Choroid plexus epithelial cell (primary cell): ENCODE results near the gene GLUD1.
A peak's percentile ranks its signal among the peaks of the same experiment; 100 is the strongest.
"Not testable (repeated sequence)": the region's sequence is repeated elsewhere in the genome, so short reads cannot be mapped to it uniquely, and the experiment has no call there.

ENCODE experiments used
- DNase-seq: peaks from one replicate; pipeline ENCODE4 v3.0.0-alpha.2; 2010; ENCODE audit warnings: low read depth
- H3K4me3 ChIP-seq: 2 replicates; pipeline ENCODE4 v1.5.1; 2011; ENCODE audit warnings: low read depth, mild to moderate bottlenecking, control low read depth, low read length, moderate library complexity
- TF ChIP-seq, protein P1 (sequence below): conservative IDR thresholded peaks from 2 replicates; pipeline ENCODE4 v1.5.1; 2011; ENCODE audit warnings: low read depth, mild to moderate bottlenecking, control low read depth, inconsistent platforms, low read length, moderate library complexity

The GLUD1 gene

DNA sequence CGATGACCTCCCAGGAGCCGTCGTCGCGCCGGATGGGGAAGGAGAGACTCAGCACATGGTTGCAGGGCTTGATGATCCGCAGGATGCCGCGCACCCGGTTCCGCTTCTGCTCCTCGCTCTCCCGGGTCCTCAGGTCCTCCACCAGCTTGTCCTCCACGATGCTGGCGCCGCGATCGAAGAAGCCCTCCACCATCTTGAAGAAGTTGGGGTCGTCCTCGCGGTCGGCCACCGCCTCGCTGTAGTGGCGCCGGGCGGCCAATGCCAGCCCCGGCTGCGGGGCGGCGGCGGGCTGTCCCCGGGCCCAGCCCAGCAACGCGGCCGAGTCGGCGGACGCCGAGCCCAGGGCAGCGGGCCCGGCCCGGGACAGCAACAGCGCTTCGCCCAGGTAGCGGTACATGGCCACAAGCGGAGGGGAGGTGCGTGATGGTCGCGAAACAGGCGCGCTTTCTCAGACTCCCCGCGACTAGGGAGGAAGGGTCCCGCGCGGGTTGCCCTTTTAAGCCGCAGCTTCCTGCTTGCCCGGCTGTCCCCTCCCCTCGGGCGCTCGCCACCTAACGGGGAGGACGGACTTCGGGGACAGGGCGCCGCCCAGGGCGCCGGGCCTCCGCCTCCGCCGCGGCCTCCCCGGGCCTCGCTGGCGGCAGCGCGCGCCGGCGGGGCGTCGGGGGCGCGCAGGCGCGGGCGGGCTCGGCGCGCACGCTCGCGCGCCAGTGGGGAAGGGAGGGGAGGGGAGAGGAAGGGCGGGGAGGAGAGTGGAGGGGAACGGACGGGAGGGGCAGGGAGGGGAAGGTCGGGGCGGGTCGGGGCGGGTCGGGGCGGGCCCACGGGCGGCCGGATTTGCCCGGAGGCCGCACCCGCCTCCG is at the start of gene GLUD1, which contains the start of gene SHLD2:
Gene GLUD1, minus strand, starts transcription at position 471 of the 863 bp plus-strand sequence. Its CDS starts 74 bp downstream, at position 397.
Gene SHLD2, plus strand, starts transcription at position 834 of the 863 bp plus-strand sequence. CDS start 56,149 bp downstream, outside the sequence.
- H3K4me3 ChIP-seq: peak within 1 kb of the TSS; percentile 86
- TF ChIP-seq, protein P1, sequence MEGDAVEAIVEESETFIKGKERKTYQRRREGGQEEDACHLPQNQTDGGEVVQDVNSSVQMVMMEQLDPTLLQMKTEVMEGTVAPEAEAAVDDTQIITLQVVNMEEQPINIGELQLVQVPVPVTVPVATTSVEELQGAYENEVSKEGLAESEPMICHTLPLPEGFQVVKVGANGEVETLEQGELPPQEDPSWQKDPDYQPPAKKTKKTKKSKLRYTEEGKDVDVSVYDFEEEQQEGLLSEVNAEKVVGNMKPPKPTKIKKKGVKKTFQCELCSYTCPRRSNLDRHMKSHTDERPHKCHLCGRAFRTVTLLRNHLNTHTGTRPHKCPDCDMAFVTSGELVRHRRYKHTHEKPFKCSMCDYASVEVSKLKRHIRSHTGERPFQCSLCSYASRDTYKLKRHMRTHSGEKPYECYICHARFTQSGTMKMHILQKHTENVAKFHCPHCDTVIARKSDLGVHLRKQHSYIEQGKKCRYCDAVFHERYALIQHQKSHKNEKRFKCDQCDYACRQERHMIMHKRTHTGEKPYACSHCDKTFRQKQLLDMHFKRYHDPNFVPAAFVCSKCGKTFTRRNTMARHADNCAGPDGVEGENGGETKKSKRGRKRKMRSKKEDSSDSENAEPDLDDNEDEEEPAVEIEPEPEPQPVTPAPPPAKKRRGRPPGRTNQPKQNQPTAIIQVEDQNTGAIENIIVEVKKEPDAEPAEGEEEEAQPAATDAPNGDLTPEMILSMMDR: no peak
- peak; percentile 84 for DNase-seq

DNA sequence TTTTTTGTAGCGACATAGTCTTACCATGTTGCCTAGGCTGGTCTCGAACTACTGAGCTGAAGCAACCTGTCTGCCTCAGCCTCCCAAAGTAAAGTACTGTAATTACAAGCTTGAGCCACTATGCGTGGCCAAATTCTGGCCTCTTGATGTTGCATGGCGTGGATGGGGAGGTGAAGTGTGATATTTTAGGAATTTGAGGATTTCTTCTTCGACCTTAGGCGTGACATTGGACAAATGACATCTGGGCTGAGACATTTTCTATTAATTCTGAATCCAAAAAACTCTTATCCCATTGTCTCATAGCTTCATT is 48.4 kb upstream of the GLUD1 start:
- not testable (repeated sequence) for H3K4me3 ChIP-seq

DNA sequence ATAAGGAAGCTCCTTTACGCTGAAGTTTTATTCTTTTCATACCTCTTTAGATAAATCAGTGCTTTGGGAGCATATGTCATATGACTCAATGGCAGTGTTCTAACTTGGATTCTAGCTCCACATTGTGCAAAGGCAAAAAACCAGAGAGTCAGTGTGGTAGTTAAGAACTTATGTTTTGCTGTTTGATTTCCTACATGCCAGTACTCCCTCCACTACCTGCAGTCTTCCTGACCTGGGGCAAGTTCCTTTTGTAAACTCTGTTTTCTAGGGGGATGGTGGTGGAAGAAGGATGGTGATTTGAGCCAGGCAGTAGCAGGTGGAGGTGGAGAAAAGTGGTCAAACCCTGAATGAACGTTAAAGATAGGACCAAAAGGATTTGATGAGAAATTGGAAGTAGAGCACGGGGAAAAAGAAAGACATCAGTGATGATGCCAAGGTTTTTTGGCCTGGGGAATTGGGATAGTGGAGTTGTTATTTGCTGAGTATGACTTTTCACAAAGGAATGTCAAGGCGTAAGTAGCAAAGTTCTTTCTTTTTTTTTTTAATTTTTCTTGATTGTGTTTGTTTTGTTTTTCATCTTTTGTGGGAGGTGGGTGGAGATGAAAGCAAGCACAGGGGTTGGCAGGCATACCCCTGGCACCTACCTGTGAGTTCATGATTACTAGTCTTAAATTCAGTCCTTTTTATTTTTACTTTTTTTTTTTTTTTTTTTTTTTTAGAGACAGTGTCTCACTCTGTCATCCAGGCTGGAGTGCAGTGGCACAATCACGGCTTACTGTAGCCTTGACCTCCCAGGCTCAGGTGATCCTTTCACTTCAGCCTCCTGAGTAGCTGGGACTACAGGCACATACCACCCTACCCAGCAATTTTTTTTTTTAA is 47.8 kb upstream of the GLUD1 start:
- H3K4me3 ChIP-seq: not testable (repeated sequence)
- peak; percentile 35 for DNase-seq

More for the DNA sequence above, 48.4 kb upstream of the GLUD1 start:
- not testable (repeated sequence) for DNase-seq

DNA sequence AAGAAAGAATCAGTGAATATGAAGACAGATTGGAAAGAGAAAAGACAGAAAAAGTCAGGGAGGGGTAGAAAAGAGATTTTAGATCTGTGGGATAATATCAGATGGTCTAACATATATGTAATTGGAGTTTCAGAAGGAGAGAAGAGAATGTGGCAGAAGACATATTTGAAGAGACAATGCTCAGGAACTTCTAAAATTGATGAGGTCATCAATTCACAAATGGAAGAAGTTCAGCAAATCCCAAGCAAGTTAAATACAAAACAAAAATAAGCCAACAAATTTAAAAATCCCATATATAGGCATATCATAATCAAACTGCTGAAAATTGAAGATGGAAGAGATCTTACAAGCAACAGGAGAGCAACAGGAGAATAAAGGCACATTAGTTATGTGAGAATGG is 42.8 kb upstream of the GLUD1 start:
- H3K4me3 ChIP-seq, DNase-seq: not testable (repeated sequence)

DNA sequence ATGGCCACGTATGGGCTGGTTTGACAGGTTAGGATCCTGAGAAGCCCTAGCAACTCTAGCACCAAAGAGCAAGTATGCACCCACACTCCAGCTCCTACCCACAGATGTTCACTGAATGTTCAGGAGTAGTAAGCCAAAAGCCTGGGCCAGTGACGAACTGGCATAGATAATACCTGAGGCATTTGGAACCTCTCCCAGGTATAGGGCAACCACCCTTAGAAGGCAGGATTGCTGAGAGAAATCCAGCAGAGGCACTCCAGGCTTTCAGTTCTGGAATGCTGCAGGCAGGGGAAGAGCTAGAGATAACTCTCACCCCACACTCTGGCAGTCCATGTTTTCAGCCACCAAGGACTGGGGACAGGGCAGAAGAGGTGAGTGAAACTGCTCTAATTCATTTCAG is 39.8 kb upstream of the GLUD1 start:
- not testable (repeated sequence) for H3K4me3 ChIP-seq, DNase-seq

DNA sequence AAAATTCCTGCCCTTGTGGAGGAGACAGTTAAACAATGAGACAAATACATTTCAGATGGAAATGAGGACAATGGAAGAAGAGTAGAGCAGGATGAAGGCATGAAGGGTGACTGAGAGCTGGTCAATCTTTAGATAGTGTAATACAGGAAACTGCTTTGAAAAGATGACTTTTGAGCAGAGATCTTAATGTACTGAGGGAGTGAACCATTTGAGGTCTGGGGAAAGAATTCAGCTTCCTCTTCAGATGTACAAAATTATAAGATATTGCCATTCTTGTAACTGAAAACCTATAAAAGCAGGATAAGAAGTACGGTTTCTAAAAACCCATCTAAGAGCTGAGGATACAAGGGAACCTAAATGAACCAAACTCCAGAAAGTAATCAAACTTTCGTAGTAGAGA is 39.3 kb upstream of the GLUD1 start:
- DNase-seq, H3K4me3 ChIP-seq: not testable (repeated sequence)

DNA sequence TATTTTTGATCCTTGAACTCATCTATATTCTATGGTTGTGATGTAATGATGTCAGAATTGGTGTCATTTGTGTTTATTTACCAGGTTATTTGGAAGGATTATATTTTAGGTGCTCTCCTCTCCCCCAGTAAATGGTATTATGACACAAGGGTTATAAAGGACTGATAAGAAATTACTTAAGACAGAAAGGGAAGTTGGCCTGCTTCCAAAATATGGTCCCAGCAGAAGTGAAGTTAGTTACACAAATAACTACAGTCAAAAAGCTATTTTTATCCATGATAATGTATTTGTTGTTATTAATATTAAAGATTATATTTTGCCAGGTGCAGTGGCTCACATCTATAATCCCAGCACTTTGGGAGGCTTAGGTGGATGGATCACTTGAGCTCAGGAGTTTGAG is 37.5 kb upstream of the GLUD1 start:
- H3K4me3 ChIP-seq: not testable (repeated sequence)
- DNase-seq: peak; percentile 58

DNA sequence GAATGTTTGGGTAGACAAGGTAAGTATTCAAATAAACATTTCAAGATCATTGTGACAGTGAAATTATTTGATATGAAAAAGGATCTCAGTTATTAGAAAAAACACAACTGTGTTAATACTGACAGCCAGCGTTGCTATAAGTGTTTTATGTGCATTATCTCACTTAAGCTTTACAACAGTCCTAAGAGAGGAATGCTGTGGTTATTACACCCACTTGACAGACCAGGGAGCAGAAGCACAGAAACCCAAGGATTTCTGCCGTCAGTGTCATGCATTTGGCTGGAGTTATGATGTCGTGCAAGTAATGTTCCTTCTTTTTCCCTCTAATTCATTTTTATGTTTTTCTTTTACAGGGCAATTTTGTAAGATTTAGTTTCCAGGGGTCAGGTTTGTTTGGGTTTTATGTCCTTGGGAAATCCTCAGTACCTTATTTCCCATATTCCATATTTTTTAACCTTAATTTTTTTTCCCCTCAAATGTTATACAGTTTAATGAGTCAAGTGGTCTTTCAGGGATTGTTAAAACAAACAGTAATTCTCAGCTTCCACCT is 33.0 kb upstream of the GLUD1 start:
- H3K4me3 ChIP-seq: not testable (repeated sequence)
- peak; percentile 37 for DNase-seq

DNA sequence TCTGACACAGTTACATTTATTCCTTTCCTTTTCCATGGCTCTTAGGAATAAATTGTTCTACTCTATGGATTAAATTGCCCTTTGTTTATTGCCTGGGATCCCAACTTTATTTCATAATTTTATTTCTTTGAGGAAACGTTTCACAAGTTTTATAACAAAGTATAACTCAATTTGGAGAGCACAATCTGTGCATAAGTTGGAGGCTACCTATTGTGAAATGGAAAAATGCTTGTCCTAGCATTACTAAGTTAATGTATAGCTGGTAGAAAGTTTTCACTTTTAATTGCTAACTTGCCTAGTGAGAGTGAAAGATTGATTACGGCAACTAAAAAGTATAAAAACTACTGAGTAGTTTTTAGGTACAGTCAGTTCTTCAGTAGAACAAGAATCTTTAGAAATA is 32.4 kb upstream of the GLUD1 start:
- DNase-seq, H3K4me3 ChIP-seq: not testable (repeated sequence)

DNA sequence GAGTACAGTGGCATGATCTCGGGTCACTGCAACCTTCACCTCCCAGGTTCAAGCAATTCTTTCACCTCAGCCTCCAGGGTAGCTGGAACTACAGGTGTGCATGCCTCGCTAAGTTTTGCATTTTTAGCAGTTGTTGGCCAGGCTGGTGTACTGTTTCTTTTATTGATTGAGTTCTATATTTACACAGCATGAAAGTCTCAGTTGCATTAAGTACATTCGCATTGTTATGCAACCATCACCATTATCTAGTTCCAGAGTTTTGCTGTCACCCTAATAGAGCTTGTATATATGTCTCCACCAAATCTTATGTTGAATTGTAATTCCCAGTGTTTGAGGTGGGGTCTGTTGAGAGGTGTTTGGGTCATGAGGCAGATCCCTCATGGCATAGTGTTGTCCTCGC is 28.7 kb upstream of the GLUD1 start:
- not testable (repeated sequence) for H3K4me3 ChIP-seq, DNase-seq

DNA sequence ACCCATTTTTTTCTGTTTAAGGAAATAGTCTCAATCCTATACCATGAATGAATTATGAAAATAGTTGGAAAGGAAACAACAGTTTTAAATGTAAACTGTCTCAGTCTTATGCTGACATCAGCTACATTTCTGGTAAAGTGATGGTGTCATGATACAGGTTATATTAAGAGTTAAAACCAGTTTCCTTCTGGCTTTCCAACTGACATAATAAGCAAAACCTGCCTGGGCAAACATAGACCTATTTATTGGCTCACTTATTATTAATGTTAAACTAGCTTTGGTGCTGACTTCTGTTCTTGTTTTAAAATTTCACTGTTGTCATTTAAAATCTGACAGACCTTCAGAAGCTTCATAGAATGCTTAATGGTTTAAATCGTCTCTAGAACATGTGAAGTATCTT is 24.4 kb upstream of the GLUD1 start:
- DNase-seq, H3K4me3 ChIP-seq: not testable (repeated sequence)

DNA sequence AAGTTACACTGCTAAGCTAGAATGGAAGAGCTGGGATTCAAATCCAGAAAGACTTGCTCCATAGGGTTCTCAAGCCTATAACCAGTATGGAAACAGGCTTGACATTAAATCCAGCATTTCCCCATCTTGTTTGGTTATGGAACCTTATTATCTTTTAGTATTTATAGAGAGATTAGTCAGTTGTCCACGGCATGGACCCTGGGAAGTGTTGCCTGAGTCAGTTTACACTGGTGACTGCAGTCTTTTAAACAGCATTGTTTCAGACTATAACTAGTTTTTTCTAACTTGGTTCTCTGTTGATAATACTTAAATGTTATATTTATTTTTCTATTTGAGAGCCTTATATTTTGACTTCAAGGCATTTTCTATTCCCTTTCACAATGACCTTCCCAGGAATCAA is 23.5 kb upstream of the GLUD1 start:
- H3K4me3 ChIP-seq, DNase-seq: not testable (repeated sequence)

DNA sequence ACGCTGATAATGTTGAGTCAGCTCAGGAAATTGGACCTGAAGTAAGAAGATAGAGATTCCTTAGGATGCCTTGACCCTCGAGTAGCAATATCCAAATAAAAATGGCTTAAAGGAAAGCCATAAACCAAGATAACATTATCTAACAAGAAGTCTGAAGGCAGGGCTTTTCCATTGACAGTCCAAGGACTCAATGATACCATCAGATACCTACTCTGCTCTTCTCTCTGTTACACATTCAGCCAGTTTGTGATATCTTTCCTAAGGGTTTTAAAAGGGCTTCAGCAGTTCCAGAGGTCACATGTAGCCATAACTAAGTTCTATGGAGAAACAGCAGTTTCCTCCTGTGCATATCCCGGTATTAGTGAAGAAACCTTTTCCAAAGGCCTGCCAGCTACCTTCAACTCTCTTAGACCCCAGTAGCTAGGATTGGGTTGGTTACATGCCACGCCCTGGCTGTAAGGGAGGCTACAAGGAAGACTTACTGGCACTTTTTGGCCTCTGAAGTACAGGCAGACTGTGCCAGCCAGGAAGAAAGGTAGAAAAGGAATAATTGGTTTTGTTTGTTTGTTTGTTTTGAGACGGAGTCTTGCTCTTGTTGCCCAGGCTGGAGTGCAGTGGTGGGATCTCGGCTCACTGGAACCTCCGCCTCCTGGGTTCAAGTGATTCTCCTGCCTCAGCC is 10.9 kb upstream of the GLUD1 start:
- no peak for DNase-seq
- no peak overlapping the region for H3K4me3 ChIP-seq
- TF ChIP-seq, protein P1: no peak

DNA sequence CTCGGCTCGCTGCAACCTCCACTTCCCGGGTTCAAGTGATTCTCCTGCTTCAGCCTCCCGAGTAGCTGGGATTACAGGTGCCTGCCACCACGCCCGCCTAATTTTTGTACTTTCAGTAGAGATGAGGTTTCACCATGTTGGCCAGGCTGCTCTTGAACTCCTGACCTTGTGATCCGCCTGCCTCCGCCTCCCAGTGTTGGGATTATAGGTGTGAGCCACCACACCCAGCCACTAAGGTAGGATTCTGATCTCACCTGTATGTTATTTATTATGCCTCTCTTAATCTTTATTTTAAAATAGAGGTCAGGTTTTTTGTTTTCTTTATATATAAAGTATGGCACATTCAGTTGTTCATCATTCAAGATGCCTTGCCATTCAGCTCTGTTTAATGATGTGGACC is 10.1 kb upstream of the GLUD1 start:
- DNase-seq, H3K4me3 ChIP-seq: not testable (repeated sequence)
